Activated CD8-positive, alpha-beta memory T cell treated with anti-CD3 and anti-CD28 coated beads, Interleukin-2, amount 50 U/mL, for 1 hour (primary cell): Measurements from ENCODE around the gene NFATC1.

Experiments
- DNase-seq: peaks from one replicate; pipeline ENCODE4 v3.0.0-alpha.2; 2020; ENCODE audit errors: extremely low read depth

NFATC1 gene

GRCh38 chr18:79537758-79538157, 142.0 kb downstream of the NFATC1 start:
- no peak for DNase-seq

DNA sequence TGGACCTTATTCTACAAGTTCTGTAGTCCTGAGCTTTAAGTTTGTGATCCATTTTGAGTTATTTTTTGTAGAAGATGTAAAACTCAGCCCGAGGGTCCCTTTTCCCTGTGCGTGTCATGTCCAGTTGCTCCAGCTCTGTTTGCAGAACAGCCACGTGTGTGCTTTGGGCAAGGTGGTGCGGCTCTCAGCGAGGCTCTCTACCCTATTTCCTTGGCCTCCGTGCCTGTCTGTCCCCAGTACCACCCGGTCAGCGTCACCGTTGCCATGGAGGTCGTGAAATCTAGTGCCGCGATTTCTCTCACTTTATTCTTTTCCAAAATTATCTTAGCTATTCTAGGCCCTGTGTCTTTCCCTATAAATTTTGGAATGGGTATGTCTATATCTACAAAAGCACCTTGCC, 142.9 kb downstream of the NFATC1 start:
- no peak for DNase-seq

DNA sequence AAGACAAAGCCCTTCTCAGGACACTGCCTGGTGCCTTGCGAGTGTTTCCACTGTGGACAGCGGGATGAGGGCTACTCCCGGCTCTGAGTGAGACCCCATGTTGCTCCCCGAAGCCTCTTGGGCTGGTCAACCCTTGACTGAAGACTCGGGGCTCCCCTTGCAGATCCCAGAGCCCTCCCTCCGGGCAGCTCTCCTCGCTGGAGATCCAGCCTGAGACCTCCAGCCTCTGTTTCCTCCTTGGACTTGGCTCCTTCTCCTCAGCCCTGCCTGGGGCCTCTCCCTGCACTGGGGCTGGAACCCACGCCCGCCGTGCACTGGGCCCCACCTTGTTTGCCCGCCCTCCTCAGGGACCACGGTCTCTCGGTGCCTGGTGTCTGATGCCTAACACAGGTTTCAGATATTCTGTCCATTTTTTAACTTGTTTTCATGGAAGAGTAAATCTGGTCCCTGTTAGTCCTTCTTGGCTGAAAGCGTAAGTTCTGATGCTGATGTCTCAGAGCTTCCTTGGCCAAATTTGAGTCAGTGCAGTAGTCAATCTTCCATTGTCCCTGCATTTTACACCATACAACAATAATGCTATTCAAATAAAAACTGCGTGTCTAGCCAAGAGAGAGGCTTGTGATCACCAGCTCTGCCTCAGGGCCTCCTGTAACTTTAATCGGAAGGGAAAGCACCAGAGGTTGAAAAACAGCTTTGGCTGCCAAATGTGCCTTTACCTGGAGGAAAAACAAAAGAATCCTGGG, 144.6 kb downstream of the NFATC1 start:
- no peak for DNase-seq

DNA sequence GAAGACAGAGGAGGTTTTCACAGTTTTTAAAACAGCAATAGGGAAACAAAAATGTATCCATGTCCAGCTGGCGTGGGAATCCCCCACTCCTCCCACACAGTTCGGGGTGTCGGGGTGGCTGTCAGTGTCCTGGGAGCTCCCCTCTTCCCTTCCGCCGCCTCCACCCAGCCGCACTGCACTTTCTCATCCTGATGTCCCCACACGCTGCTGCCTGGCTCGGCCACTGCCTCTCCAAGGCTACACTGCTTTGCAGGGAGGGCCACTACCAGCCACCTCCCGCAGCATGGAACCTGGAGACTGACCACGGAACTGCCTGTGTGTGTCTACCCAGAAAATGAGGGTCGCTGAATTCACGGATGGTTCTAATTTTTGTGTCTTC, 145.2 kb downstream of the NFATC1 start:
- DNase-seq = no peak

GRCh38 chr18:79542213-79542612, 146.5 kb downstream of the NFATC1 start:
- DNase-seq = no peak

GRCh38 chr18:79542876-79543750, 147.4 kb downstream of the NFATC1 start:
- DNase-seq = no peak

- DNase-seq = no peak
Observed at GRCh38 chr18:79543861-79544385, 148.2 kb downstream of the NFATC1 start.

DNA sequence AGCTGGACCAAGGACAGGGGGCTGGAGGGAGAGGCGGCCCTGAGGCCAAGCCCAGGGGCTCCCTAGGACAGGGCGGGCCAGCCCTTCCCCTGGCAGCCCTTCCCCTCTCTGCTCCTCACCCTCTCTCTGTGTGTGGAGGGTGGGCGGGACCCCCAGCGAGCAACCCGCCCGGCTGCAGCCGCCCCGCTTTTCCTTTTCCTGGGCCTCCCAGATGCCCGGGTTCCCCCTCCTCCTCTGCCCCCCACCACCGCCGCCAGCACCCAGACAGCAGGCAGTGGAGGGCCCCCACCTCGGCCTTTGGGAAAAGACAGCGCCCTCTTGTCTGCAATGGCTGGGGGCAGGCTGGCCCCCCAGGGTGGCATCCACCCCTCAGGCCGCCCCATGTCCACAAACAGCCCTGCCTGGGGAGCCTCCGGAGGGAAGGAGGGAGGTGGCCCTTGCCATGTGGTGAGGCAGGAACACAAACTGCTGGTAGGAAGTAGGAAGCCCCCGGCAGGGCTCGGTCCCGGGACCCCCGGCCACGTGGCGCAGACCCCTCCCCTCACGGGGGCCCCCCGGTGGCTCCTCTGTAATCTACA, 148.7 kb downstream of the NFATC1 start:
- DNase-seq = no peak

GRCh38 chr18:79545255-79545654, 149.5 kb downstream of the NFATC1 start:
- DNase-seq = no peak

DNA sequence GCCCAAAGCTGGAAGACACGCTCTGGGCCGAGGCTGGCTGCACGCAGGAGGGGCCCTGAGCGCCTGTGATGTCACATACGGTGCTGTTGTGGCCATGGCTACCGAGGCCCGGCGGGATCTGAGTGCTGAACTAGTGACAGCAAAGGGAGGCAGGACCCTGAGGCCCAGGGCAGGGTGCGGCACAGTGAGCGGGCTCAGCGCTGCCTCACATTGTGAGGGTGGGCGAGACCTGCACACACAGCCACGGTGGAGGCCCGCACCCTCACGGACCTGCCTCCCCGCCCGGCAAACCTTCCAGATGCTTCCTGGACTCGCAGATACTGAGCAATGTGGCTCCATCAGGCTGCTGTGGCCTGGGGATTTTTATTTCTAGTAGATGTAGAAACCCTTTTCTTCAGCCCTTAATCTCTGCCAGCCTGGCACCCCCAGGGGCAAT, 150.0 kb downstream of the NFATC1 start:
- DNase-seq = no peak

DNA sequence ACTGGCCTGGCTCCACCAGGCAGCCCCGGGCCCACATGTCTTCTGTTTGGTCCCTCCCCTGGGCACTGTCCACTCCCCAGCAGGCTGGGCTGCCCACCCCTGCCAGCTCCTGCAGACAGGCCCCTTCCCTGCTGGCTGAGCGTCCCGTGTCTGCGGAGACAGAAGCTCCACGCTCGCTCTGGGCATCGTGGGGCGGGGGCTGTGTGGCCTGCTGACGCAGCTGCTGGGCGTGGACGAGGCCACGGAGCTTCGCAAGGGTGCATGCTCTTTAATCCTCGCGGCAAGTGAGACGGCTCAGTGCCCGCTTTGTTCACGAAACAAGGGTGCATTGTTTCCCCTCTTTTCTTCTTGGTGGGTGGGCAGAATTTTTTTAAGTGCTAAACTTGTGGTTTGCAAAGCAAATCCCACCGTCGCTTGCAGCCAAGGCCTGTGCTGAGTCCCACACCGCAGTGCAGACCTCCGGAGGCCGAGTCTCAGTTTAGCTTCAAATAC, 151.1 kb downstream of the NFATC1 start:
- DNase-seq = no peak

DNA sequence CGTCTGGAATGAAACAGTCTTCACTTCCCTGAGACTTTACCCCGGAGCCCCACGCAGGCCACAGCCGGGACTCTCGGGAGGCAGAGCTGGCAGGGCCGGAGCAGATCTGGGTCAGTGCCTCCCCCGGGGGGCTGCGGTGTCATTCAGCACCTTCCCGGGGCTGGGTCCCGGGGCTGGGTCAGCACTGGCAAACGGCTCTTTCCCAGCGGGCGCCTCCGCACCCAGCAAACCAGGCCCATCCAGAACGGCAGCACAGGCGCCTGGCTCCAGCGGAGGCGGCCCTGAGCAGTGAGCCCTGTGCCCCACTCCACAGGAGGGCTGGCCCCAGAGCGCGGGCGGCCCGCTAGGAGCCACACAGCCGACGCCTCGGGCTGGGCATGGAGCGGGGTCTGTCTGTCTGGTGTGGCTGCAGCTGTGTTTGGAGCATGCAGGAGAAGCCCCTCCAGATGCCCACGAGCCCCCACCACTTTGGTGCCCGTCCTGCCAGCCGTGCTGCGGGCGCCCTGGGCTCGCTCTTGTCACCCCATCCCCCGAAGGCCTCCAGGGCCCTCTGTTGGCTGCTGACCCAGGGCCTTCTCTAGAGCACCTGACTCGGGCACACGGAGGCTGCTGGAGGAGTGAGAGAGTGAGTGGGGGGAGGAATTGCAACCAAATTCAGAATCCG, 151.8 kb downstream of the NFATC1 start:
- no peak for DNase-seq

GRCh38 chr18:79548077-79548450, 152.3 kb downstream of the NFATC1 start:
- DNase-seq = no peak

DNA sequence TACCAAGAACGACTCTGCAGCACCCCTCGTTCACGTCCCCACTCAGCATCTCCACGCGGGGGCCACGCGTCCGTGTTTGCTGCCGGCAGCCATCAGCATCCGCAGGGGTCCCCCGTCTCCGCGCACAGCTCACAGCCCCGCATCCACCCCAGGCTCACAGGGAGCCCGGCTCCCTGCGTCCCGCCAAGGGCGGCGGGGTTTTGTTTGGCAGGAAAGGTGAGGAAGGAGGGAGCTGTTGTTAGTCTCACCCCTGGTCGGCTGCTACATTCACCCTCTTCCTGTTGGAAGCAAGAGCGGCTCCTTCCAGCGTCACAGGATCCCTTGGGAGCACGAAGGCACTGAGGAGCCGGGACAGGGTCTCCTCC, 152.9 kb downstream of the NFATC1 start:
- DNase-seq = no peak

GRCh38 chr18:79548986-79549637, 153.4 kb downstream of the NFATC1 start:
- DNase-seq = no peak

- no peak for DNase-seq
Observed at GRCh38 chr18:79549638-79550000, 153.9 kb downstream of the NFATC1 start.

DNA sequence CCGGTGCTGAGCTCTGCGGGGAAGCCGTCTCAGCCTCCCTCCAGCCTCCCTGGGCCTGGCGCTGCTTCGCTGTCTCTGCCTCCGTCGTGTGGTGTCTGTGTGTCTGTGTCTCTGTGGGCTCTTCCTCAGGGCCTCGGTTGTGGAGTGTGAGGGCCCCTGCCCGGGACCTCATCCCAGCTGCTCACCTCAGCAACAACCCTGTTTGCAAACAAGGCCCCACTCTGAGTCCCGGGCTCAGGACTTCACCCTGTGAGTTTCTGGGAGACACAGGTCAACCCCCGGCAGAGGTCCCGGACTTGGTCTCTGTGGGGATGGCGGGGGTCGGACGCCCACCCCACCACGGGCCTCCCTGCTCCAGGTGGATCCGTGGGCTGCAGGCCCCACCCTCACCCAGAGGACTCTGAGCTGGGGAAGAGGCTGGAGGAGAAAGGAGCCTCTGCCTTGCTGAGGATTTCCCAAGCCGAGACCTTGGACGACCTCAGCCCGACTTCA, 156.5 kb downstream of the NFATC1 start:
- no peak for DNase-seq

GRCh38 chr18:79552696-79553095, 157.0 kb downstream of the NFATC1 start:
- no peak for DNase-seq

DNA sequence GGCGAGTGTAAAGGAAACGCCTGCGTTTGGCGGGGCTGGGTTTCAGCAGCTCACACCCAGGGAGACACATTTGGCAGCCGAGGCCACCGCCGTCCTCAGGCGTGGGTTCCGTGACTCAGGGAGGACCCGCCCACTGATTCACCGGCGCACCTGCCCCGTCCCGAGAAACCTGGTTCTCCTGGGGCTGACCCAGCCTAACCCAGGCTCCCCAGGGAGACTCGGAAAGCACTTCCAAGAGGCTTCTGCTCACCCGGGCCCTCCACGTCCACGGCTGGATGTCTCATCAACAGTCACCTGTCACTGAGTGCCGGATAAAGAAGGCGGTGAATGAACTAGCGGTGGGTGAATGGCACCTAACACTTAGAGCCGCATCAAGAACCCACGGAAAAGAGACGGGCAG, 157.4 kb downstream of the NFATC1 start:
- DNase-seq = no peak

DNA sequence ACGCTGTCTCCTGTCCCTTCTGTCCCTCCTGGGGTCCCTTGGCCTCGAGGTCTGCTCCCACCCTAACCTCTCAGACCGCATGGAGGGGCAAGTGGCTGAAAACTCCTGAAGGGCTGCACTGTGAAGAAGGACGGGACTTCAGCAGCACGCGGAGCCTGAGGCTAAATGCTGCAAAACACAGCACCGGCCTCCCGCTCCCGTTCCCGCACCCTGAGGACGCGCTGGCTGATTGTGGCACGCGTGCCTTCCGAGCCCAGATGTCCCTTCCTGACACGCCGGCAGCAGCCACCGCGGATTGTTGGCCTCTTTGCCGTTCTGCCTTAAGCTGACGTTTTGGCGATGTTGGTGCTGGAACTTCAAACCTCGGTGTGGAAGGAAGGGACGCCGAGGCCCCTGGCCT, 158.0 kb downstream of the NFATC1 start:
- no peak for DNase-seq

DNA sequence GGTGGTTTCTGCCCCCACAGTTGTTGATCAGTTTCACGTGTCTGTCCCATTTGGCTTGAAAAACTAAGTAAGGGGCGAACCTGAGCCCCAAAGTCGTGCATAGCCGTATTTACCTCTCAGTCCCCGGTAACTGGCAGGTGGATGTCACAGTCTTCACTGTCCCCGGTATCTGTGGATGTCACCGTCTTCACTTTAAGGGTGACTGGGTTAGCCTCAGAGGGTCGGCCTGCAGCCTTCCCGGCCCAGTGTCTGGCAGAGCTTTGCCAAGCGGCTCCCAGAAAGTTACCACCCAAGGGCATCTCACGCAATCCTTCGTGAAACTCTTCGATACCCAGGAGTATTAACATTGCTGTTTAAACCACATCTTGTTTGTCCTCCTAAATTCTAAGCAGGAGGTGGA, 158.6 kb downstream of the NFATC1 start:
- no peak for DNase-seq
